GM13976 (cell line): ENCODE measurements around the gene ARV1.
"Not testable (repeated sequence)": the region's sequence is repeated elsewhere in the genome, so short reads cannot be mapped to it uniquely, and the experiment has no call there.

Experiments
- DNase-seq: peaks from one replicate; pipeline ENCODE4 v3.0.0; 2012; ENCODE audit warnings: low spot score
- in situ Hi-C: fragments of 300-500 bp; cut with MboI; formaldehyde crosslinking; loops from one replicate; pipeline ENCODE4 v1.12.0; 2022; ENCODE audit warnings: low sequenced_read_pairs, mixed read lengths, inconsistent platforms; ENCODE audit not compliant: unreplicated experiment
- TF ChIP-seq, protein P1 (sequence below): IDR thresholded peaks from 2 replicates; pipeline ENCODE4 v1.5.1; 2012; ENCODE audit warnings: borderline replicate concordance, mild to moderate bottlenecking; ENCODE audit not compliant: insufficient read depth; ENCODE audit errors: extremely low read depth, missing control alignments, control extremely low read depth

The ARV1 gene

DNA sequence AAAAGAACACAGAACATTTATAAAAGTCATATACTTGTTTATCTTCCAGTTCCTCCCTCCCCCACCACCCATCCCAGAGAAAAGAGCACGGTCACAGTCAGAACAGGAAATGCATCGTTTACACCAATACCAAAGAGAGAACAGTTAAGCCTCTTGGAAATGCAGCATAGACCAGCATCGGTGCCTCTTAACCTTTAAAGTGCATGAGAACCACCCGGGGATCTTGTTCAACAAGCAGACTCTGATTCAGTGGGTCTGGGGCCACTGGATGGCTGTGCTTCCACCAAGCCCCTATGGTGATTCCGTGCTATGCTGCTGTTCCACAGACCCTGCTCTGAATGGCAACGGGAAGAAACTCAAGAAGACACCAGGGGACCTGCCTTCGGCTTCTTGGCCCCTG is 41.9 kb downstream of the ARV1 start:
- DNase-seq, result no peak
- in situ Hi-C loops, result no loop called here
- TF ChIP-seq, protein P1, sequence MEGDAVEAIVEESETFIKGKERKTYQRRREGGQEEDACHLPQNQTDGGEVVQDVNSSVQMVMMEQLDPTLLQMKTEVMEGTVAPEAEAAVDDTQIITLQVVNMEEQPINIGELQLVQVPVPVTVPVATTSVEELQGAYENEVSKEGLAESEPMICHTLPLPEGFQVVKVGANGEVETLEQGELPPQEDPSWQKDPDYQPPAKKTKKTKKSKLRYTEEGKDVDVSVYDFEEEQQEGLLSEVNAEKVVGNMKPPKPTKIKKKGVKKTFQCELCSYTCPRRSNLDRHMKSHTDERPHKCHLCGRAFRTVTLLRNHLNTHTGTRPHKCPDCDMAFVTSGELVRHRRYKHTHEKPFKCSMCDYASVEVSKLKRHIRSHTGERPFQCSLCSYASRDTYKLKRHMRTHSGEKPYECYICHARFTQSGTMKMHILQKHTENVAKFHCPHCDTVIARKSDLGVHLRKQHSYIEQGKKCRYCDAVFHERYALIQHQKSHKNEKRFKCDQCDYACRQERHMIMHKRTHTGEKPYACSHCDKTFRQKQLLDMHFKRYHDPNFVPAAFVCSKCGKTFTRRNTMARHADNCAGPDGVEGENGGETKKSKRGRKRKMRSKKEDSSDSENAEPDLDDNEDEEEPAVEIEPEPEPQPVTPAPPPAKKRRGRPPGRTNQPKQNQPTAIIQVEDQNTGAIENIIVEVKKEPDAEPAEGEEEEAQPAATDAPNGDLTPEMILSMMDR, result no peak

DNA sequence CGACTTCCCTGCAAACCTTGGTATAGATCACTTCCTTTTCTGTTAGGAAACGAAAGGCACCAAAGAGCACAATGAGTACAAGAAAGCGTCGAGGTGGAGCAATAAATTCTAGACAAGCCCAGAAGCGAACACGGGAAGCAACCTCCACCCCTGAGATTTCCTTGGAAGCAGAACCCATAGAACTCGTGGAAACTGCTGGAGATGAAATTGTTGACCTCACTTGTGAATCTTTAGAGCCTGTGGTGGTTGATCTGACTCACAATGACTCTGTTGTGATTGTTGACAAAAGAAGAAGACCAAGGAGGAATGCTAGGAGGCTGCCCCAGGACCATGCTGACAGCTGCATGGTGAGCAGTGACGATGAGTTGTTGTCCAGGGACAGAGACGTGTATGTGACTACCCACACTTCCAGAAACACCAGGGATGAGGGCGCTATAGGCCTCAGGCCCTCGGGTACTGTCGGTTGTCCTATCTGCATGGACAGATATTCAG is 42.7 kb downstream of the ARV1 start:
- DNase-seq, result no peak
- in situ Hi-C loops, result no loop called here
- TF ChIP-seq, protein P1, result no peak

DNA sequence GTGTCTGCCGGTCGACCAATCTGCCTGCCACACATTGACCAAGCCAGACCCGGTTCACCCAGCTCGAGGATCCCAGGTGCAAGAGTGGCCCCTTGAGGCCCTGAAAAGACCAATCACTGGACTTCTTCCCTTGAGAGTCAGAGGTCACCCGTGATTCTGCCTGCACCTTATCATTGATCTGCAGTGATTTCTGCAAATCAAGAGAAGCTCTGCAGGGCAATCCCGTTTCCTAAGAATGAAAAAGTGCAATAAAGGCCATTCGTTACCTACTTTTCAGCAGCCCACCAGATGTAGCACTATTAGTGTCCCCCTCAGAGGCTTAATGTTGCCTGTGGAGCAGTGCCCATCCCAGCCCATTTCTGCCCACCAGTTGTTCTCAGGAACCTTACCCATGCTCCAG is 43.6 kb downstream of the ARV1 start:
- DNase-seq, in situ Hi-C loops: not testable (repeated sequence)

DNA sequence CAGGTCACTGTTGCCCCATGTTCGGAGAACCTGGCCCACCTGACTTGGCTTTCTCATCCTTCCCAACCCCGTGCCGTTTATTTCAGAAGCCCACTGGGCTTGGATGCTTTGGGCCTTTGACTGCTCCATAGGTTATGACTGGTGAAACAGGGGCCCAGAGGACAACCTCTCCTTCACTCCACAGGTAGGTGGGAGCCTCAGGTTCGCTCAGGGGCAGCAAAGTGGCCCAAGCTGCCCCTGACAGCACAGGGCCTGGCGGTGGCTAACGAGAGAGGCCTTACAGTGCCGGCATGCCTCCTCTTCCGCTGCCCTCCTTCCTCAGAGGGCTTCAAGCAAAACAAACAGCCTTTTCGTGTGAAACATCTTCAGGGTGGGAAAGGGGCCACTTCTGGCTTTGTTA is 44.3 kb downstream of the ARV1 start:
- TF ChIP-seq, protein P1, result no peak
- DNase-seq, result no peak
- in situ Hi-C loops, result no loop called here

- in situ Hi-C loops, result no loop called here
- TF ChIP-seq, protein P1, result no peak
- DNase-seq, result no peak
These were observed 47.7 kb downstream of the ARV1 start for GRCh38 chr1:231026576-231026975.

DNA sequence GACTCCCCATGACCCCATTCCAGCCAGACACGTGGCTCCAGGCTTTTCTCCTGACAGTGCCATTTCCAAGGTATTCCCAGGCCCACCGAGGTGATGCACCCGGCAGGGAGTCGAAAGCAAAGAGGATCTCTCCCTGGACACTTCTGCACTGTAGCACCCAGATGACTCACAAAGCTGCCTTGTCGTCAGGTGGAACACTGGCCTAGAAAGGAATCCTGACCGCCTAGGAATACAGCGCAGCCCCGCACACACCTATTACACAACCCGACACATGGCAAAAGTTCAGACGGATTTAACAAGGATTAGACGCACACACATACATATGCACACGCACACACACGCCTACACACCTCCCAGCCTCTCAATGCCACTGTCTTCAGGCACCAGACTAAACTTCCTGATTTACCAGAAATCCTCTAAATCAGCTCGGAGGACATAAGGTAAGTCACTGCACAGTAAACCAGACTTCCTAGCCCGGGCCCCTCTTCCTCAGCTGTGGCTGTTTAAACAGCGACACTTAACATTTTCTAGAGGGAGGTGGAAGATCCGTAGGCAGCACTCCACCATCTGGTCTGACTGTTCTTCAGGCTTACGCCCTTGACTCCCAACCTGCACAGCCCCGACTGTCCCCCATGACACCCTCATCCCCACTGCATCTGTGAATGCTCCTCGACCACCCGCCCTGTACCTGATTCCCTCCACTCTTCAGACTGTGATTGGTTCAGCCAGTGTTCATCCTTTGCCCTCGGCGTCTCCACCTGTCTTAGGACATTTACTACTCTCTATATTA is 48.4 kb downstream of the ARV1 start:
- in situ Hi-C loops, result no loop called here
- no peak for DNase-seq
- TF ChIP-seq, protein P1, result no peak

DNA sequence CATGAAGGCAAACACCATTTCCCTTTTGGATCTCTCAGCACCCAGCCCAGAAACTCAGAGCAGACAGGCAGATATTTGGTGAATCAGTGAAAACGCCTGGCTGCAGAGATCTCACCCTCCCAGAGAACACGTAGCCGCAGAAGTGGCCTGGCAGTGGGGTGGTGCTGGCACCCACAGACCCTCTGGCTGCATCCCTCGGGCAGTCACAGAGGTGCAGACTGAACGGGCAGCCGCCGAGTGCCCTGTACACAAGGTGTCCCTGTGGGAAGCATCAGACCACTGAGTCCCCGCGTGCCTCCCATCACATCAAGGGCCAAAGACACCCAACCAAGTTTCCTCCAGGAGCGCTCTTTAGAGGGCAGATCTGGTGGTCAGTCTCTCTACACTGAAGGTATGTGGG is 49.1 kb downstream of the ARV1 start:
- no peak for DNase-seq
- TF ChIP-seq, protein P1, result no peak
- in situ Hi-C loops, result no loop called here
